HL-60 (cell line): ENCODE measurements around the gene TEX29.

Source experiments
- DNase-seq, 2 experiments: peaks; one replicate each; pipeline ENCODE4 v3.0.0-alpha.2; 2010 to 2020; ENCODE audit warnings: low read depth in 1 of 2, low spot score in 1 of 2
- H3K27ac ChIP-seq: fragments of 250-450 bp; sonication (Bioruptor Pico); replicated peaks from 2 replicates; pipeline ENCODE4 v1.5.1; 2020; ENCODE audit warnings: mild to moderate bottlenecking, moderate library complexity
- H3K27me3 ChIP-seq: fragments of 250-450 bp; sonication (Bioruptor Pico); 2 replicates; pipeline ENCODE4 v1.5.1; 2021; ENCODE audit warnings: mild to moderate bottlenecking, moderate library complexity; ENCODE audit not compliant: insufficient read depth, poor library complexity, severe bottlenecking
- H3K4me3 ChIP-seq: replicated peaks from 2 replicates; pipeline ENCODE4 v1.5.1; 2011; ENCODE audit warnings: mild to moderate bottlenecking, control low read depth, low read length; ENCODE audit not compliant: insufficient read depth
- CTCF ChIP-seq: IDR thresholded peaks from one replicate; pipeline ENCODE4 v1.5.1; 2011; ENCODE audit warnings: low read length, control low read depth, inconsistent platforms; ENCODE audit not compliant: insufficient read depth
- GABPA ChIP-seq: IDR thresholded peaks from 2 replicates; pipeline ENCODE4 v1.6.1; 2012; ENCODE audit warnings: low read depth
- POLR2AphosphoS5 ChIP-seq: IDR thresholded peaks from 2 replicates; pipeline ENCODE4 v1.6.1; 2012; ENCODE audit warnings: low read depth
- REST ChIP-seq: IDR thresholded peaks from 2 replicates; pipeline ENCODE4 v1.6.1; 2012; ENCODE audit warnings: low read depth; ENCODE audit not compliant: insufficient replicate concordance
- SPI1 ChIP-seq: IDR thresholded peaks from 2 replicates; pipeline ENCODE4 v1.6.1; 2012; ENCODE audit warnings: low read depth, mild to moderate bottlenecking, borderline replicate concordance

The TEX29 gene

GRCh38 chr13:111361873-111362648 lies 41.6 kb downstream of the TEX29 start:
- Histone ChIP-seq H3K4me3 (no peak overlapping the region), H3K27me3 (no peaks in the 10 kb centered on the region), H3K27ac (no peak overlapping the region)
- TF ChIP-seq SPI1 (no peak), CTCF (no peak), POLR2AphosphoS5 (no peak), GABPA (no peak), REST (no peak)
- no peak for DNase-seq

- TF ChIP-seq REST: no peak
- no peak for TF ChIP-seq SPI1
- no peak for TF ChIP-seq GABPA
- TF ChIP-seq POLR2AphosphoS5: no peak
- TF ChIP-seq CTCF: no peak
- no peak for DNase-seq
- no peak overlapping the region for H3K4me3 ChIP-seq
- H3K27me3 ChIP-seq: no peaks in the 10 kb centered on the region
- H3K27ac ChIP-seq: no peak overlapping the region
Measured at GRCh38 chr13:111363121-111363520, 42.7 kb downstream of the TEX29 start.

- no peak overlapping the region for H3K4me3 ChIP-seq
- no peak for DNase-seq
- no peak for TF ChIP-seq SPI1
- no peak for TF ChIP-seq GABPA
- no peak for TF ChIP-seq CTCF
- no peak for TF ChIP-seq POLR2AphosphoS5
- TF ChIP-seq REST: no peak
- H3K27ac ChIP-seq: no peak overlapping the region
- peaks cover 2% of the 10 kb centered on the region for H3K27me3 ChIP-seq
Measured at GRCh38 chr13:111363591-111363990, 43.1 kb downstream of the TEX29 start.
